ENCODE results near the gene ZC3H12D.
A peak's percentile ranks its signal among the peaks of the same experiment; 100 is the strongest.

Gene ZC3H12D

DNA sequence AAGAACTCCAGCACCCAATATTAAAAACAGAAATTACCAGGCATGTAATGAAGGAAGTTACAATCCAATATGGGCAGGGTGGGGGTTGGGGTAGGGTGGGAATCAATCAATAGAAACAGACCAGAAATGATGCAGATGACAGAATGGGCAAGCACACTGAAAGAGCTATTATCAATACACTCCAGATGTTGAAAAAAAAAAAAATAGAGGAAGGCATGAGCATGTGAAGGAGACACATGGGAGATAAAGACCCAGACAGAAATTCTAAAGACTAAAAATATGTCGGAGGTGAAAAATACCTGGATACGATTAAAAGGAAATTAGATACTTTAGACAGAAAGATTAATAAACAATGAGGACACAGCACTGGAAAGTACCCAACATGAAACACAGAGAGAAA, 19.1 kb upstream of the ZC3H12D start:
- CTCF ChIA-PET = interaction anchor here (0.6 to 5.5 kb wide), 7 partner anchors 10 to 926 kb away, joined by 3 to 42 read pairs (median 3); no protein-coding TSS in a partner anchor

DNA sequence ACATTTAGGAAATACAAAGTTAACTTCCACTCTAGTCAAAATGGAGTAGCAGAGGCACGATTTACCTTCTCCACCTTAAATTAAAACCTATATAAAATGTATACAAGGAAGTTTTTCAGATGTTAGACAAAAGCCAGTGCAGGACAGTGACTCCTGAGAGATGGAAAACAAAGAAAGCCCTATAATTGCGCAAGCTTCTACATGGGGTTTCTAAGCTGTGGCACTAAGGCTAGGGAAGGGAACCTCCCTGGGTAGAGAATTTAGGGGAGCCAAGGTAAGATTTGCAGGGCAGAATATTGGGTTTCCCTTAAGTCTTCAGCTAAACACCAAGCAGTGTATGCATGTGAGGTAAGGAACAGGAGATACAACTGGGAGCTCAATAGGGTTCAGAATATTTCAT, 18.5 kb upstream of the ZC3H12D start:
- ChIA-PET POLR2A (interaction anchor here (1.2 kb wide), 1 partner anchor 11 kb away, joined by 5 read pairs; no protein-coding TSS in a partner anchor), CTCF (interaction anchor here (0.5 to 5.5 kb wide), 9 partner anchors 10 to 925 kb away, joined by 3 to 42 read pairs (median 3); no protein-coding TSS in a partner anchor)
- Histone ChIP-seq H3K9me3 (ENCODE audit: control insufficient read depth, insufficient read depth, low read depth, low read length) (no peaks in the 10 kb centered on the region), H3K4me3 (ENCODE audit: low read depth, low read length) (no peak overlapping the region), H3K4me1 (ENCODE audit: control insufficient read depth, insufficient read depth, low read length) (no peaks in the 10 kb centered on the region), H3K36me3 (ENCODE audit: control insufficient read depth in 2 of 2, insufficient read depth in 1 of 2, low read length in 2 of 2) (peaks cover 6 to 16% of the 10 kb centered on the region in 2 experiments; a peak in 2 of 3 replicates), H3K27ac (ENCODE audit: extremely low read depth, low read depth, low read length) (no peak overlapping the region)
- TF ChIP-seq GLIS1 (tag by site-specific recombination; IDR thresholded peaks at IDR 0.05) (no peak), KLF9 (tag by site-specific recombination; IDR thresholded peaks at IDR 0.05; ENCODE audit: low read depth) (no peak), ZNF768 (tag by site-specific recombination; IDR thresholded peaks at IDR 0.05) (no peak), ZNF175 (tag by site-specific recombination; IDR thresholded peaks at IDR 0.05) (no peak), ZNF248 (tag by site-specific recombination; IDR thresholded peaks at IDR 0.05) (no peak), ZFP69B (tag by site-specific recombination; IDR thresholded peaks at IDR 0.05) (no peak), ZNF473 (tag by site-specific recombination; IDR thresholded peaks at IDR 0.05) (no peak), ZNF701 (tag by site-specific recombination; IDR thresholded peaks at IDR 0.05) (no peak)

More for the DNA sequence above, 19.1 kb upstream of the ZC3H12D start:
- TF ChIP-seq ZNF248 (tag by site-specific recombination; IDR thresholded peaks at IDR 0.05) = no peak
- TF ChIP-seq, protein P1, sequence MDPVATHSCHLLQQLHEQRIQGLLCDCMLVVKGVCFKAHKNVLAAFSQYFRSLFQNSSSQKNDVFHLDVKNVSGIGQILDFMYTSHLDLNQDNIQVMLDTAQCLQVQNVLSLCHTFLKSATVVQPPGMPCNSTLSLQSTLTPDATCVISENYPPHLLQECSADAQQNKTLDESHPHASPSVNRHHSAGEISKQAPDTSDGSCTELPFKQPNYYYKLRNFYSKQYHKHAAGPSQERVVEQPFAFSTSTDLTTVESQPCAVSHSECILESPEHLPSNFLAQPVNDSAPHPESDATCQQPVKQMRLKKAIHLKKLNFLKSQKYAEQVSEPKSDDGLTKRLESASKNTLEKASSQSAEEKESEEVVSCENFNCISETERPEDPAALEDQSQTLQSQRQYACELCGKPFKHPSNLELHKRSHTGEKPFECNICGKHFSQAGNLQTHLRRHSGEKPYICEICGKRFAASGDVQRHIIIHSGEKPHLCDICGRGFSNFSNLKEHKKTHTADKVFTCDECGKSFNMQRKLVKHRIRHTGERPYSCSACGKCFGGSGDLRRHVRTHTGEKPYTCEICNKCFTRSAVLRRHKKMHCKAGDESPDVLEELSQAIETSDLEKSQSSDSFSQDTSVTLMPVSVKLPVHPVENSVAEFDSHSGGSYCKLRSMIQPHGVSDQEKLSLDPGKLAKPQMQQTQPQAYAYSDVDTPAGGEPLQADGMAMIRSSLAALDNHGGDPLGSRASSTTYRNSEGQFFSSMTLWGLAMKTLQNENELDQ (tag by site-specific recombination; IDR thresholded peaks at IDR 0.05; ENCODE audit: low read depth) = no peak
- no peak for TF ChIP-seq TRIM28 (IDR thresholded peaks at IDR 0.05; ENCODE audit: borderline replicate concordance, low read length)
- Histone ChIP-seq H3K4me1 (ENCODE audit: control insufficient read depth, insufficient read depth, low read length) (no peaks in the 10 kb centered on the region), H3K4me3 (ENCODE audit: low read depth, low read length) (no peak overlapping the region), H3K36me3 (ENCODE audit: control insufficient read depth in 2 of 2, insufficient read depth in 1 of 2, low read length in 2 of 2) (peaks cover 6 to 16% of the 10 kb centered on the region in 2 experiments; a peak in 2 of 3 replicates), H3K9me3 (ENCODE audit: control insufficient read depth, insufficient read depth, low read depth, low read length) (no peaks in the 10 kb centered on the region), H3K27ac (ENCODE audit: extremely low read depth, low read depth, low read length) (no peak overlapping the region)
- POLR2A ChIA-PET = interaction anchor here (1.2 kb wide), 1 partner anchor 10 kb away, joined by 5 read pairs; no protein-coding TSS in a partner anchor

DNA sequence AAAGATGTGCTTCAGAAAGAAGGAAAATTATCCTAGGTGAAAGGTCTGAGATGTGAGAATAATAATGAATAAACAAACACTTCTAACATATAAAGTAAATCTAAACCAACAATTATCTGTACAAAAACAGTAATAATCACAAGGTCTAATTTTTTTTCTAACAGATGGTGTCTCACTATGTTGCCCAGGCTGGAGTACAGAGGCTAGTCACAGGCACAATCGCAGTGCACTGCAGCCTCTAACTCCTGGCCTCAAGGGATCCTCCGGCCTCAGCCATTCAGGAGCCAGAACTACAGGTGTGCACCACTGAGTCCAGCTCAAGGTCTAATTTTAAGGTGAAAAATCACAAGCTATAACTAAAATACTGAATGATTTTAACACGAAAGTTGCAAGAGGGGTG, 17.0 kb upstream of the ZC3H12D start:
- H3K27ac ChIP-seq (ENCODE audit: extremely low read depth, low read depth, low read length) = no peak overlapping the region
- CTCF ChIA-PET = interaction anchor here (1.8 to 5.5 kb wide), 2 partner anchors 16 to 70 kb away, joined by 7 to 42 read pairs; no protein-coding TSS in a partner anchor
- TF ChIP-seq ZFP69B (tag by site-specific recombination; IDR thresholded peaks at IDR 0.05) (no peak), ZBTB8A (tag by site-specific recombination; IDR thresholded peaks at IDR 0.05) (no peak), ZNF121 (tag by site-specific recombination; IDR thresholded peaks at IDR 0.05) (peak; percentile 61; the same call in 1 of the 2 replicates), ZNF140 (tag by site-specific recombination; IDR thresholded peaks at IDR 0.05) (no peak), ZNF394 (tag by site-specific recombination; IDR thresholded peaks at IDR 0.05; ENCODE audit: borderline replicate concordance) (no peak), ZNF596 (tag by site-specific recombination; IDR thresholded peaks at IDR 0.05) (no peak)
- TF ChIP-seq, protein P2, sequence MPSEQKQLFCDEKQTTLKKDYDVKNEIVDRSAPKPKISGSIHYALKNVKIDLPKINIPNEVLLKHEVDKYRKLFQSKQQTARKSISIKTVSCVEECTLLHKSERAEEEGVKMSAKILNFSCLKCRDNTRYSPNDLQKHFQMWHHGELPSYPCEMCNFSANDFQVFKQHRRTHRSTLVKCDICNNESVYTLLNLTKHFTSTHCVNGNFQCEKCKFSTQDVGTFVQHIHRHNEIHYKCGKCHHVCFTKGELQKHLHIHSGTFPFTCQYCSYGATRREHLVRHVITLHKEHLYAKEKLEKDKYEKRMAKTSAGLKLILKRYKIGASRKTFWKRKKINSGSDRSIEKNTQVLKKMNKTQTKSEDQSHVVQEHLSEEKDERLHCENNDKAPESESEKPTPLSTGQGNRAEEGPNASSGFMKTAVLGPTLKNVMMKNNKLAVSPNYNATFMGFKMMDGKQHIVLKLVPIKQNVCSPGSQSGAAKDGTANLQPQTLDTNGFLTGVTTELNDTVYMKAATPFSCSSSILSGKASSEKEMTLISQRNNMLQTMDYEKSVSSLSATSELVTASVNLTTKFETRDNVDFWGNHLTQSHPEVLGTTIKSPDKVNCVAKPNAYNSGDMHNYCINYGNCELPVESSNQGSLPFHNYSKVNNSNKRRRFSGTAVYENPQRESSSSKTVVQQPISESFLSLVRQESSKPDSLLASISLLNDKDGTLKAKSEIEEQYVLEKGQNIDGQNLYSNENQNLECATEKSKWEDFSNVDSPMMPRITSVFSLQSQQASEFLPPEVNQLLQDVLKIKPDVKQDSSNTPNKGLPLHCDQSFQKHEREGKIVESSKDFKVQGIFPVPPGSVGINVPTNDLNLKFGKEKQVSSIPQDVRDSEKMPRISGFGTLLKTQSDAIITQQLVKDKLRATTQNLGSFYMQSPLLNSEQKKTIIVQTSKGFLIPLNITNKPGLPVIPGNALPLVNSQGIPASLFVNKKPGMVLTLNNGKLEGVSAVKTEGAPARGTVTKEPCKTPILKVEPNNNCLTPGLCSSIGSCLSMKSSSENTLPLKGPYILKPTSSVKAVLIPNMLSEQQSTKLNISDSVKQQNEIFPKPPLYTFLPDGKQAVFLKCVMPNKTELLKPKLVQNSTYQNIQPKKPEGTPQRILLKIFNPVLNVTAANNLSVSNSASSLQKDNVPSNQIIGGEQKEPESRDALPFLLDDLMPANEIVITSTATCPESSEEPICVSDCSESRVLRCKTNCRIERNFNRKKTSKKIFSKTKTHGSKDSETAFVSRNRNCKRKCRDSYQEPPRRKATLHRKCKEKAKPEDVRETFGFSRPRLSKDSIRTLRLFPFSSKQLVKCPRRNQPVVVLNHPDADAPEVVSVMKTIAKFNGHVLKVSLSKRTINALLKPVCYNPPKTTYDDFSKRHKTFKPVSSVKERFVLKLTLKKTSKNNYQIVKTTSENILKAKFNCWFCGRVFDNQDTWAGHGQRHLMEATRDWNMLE (tag by site-specific recombination; conservative IDR thresholded peaks at IDR 0.05; ENCODE audit: low read depth) = no peak
- TF ChIP-seq, protein P3, sequence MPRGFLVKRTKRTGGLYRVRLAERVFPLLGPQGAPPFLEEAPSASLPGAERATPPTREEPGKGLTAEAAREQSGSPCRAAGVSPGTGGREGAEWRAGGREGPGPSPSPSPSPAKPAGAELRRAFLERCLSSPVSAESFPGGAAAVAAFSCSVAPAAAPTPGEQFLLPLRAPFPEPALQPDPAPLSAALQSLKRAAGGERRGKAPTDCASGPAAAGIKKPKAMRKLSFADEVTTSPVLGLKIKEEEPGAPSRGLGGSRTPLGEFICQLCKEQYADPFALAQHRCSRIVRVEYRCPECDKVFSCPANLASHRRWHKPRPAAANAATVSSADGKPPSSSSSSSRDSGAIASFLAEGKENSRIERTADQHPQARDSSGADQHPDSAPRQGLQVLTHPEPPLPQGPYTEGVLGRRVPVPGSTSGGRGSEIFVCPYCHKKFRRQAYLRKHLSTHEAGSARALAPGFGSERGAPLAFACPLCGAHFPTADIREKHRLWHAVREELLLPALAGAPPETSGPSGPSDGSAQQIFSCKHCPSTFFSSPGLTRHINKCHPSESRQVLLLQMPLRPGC (tag by site-specific recombination; IDR thresholded peaks at IDR 0.05) = no peak

More for the DNA sequence above, 17.0 kb upstream of the ZC3H12D start:
- Histone ChIP-seq H3K4me1 (ENCODE audit: control insufficient read depth, insufficient read depth, low read length) (no peaks in the 10 kb centered on the region), H3K36me3 (ENCODE audit: control insufficient read depth in 2 of 2, insufficient read depth in 1 of 2, low read length in 2 of 2) (peaks cover 6 to 9% of the 10 kb centered on the region in 2 experiments; a peak in 2 of 3 replicates), H3K9me3 (ENCODE audit: control insufficient read depth, insufficient read depth, low read depth, low read length) (no peaks in the 10 kb centered on the region), H3K4me3 (ENCODE audit: low read depth, low read length) (no peak overlapping the region)
- POLR2A ChIA-PET = no interaction called here

Data from HEK293 (cell line).